SK-N-SH (cell line): Measurements from ENCODE around the gene MTARC1. TPM values are rescaled to one million over a fixed set of nuclear protein-coding genes. Genes with fewer than 3 reads are reported as not detected.

Experiments
- CTCF ChIA-PET: fragments of 300-600, 350-600 bp; formaldehyde crosslinking; extraction: SDS; loops from one replicate; lab custom pipeline; 2021; lab: Yijun Ruan, JAX
- POLR2A ChIA-PET: fragments of 350-600 bp; sonication (Branson Sonifier 250); formaldehyde crosslinking; extraction: SDS; loops from one replicate; lab custom pipeline; 2020; ENCODE audit warnings: antibody characterized with exemption, inconsistent platforms; lab: Yijun Ruan, JAX
- DNase-seq: peaks from one replicate; pipeline ENCODE4 v3.0.0; 2012
- H2AFZ ChIP-seq: fragments of 200-600 bp; sonication (generic); 2 replicates; pipeline ENCODE4 v1.8.1; 2016; ENCODE audit warnings: antibody characterized with exemption, mild to moderate bottlenecking, low read depth
- H3F3A ChIP-seq: fragments of 200-600 bp; sonication (generic); replicated peaks from 2 replicates; pipeline ENCODE3; 2016; ENCODE audit warnings: antibody characterized with exemption, mild to moderate bottlenecking; ENCODE audit not compliant: insufficient read depth
- H3K27ac ChIP-seq, 2 experiments: fragments of 200-500 bp in 1 of 2; fragments of 200-600 bp in 1 of 2; sonication (Bioruptor generic) in 1 of 2; sonication (generic), shearing (Covaris generic) in 1 of 2; 2 replicates each; pipeline versions ENCODE4 v1.5.1 to v1.6.1; 2014 to 2016; ENCODE audit warnings: low read depth in 2 of 2, inconsistent platforms in 1 of 2, low read length in 1 of 2, mild to moderate bottlenecking in 1 of 2, mixed read lengths in 1 of 2
- H3K27me3 ChIP-seq: fragments of 200-600 bp; sonication (generic), shearing (Covaris generic); 2 replicates; pipeline ENCODE4 v1.6.1; 2016; ENCODE audit warnings: mixed run types; ENCODE audit not compliant: insufficient read depth
- H3K36me3 ChIP-seq, 2 experiments: fragments of 200-500 bp in 1 of 2; fragments of 200-600 bp in 1 of 2; sonication (Bioruptor generic) in 1 of 2; sonication (generic) in 1 of 2; replicated peaks in 1 of 2; 2 replicates each; pipeline versions ENCODE3 to v1.5.1; 2014 to 2016; ENCODE audit warnings: low read length in 1 of 2, mild to moderate bottlenecking in 1 of 2; ENCODE audit not compliant: insufficient read depth in 2 of 2, control insufficient read depth in 1 of 2
- H3K4me1 ChIP-seq, 2 experiments: fragments of 200-500 bp in 1 of 2; fragments of 200-600 bp in 1 of 2; sonication (Bioruptor generic) in 1 of 2; sonication (generic), shearing (Covaris generic) in 1 of 2; 2 replicates each; pipeline versions ENCODE4 v1.5.1 to v1.6.1; 2014 to 2016; ENCODE audit warnings: low read depth in 1 of 2, low read length in 1 of 2, mixed run types in 1 of 2; ENCODE audit not compliant: insufficient read depth in 2 of 2, control insufficient read depth in 1 of 2
- H3K4me2 ChIP-seq: fragments of 200-600 bp; sonication (generic), shearing (Covaris generic); 2 replicates; pipeline ENCODE4 v1.6.1; 2017; ENCODE audit warnings: mixed run types
- H3K4me3 ChIP-seq, 2 experiments: fragments of 200-500 bp in 1 of 2; fragments of 200-600 bp in 1 of 2; sonication (Bioruptor generic) in 1 of 2; sonication (generic), shearing (Covaris generic) in 1 of 2; 2 replicates each; pipeline versions ENCODE4 v1.5.1 to v1.8.1; 2014 to 2016; ENCODE audit warnings: low read depth in 2 of 2, inconsistent platforms in 1 of 2, low read length in 1 of 2, mild to moderate bottlenecking in 1 of 2, mixed read lengths in 1 of 2, moderate library complexity in 1 of 2
- H3K79me2 ChIP-seq: fragments of 200-600 bp; sonication (generic); 2 replicates; pipeline ENCODE4 v1.8.1; 2017; ENCODE audit warnings: mild to moderate bottlenecking; ENCODE audit not compliant: insufficient read depth
- H3K9ac ChIP-seq: fragments of 200-600 bp; sonication (generic); 2 replicates; pipeline ENCODE4 v1.6.1; 2017; ENCODE audit warnings: mixed run types
- H3K9me2 ChIP-seq: fragments of 200-600 bp; sonication (generic); 2 replicates; pipeline ENCODE4 v1.6.1; 2017; ENCODE audit warnings: mixed run types
- H3K9me3 ChIP-seq: fragments of 200-600 bp; sonication (generic); 2 replicates; pipeline ENCODE4 v1.6.1; 2017; ENCODE audit warnings: mixed run types, mild to moderate bottlenecking, moderate library complexity
- H4K20me1 ChIP-seq: fragments of 200-600 bp; sonication (generic); 2 replicates; pipeline ENCODE4 v1.6.1; 2017; ENCODE audit warnings: mild to moderate bottlenecking, mixed run types; ENCODE audit not compliant: insufficient read depth
- EP300 ChIP-seq, 2 experiments: IDR thresholded peaks; 2 replicates each; pipeline versions ENCODE4 v1.4.0 to v1.6.1; 2012; ENCODE audit warnings: borderline replicate concordance in 1 of 2, low read depth in 1 of 2, low read length in 1 of 2
- FOSL2 ChIP-seq: IDR thresholded peaks from 2 replicates; pipeline ENCODE4 v1.4.0; 2012; ENCODE audit warnings: low read depth, mild to moderate bottlenecking, moderate library complexity, borderline replicate concordance
- FOXJ3 ChIP-seq: sonication (generic); formaldehyde crosslinking; IDR thresholded peaks from 2 replicates; pipeline ENCODE4 v1.5.1; 2020; ENCODE audit warnings: mild to moderate bottlenecking, missing genetic modification reagents
- FOXM1 ChIP-seq: IDR thresholded peaks from 2 replicates; pipeline ENCODE4 v1.4.0; 2012; ENCODE audit warnings: low read depth, mild to moderate bottlenecking
- GABPA ChIP-seq: IDR thresholded peaks from 2 replicates; pipeline ENCODE4 v1.4.0; 2012; ENCODE audit warnings: low read depth, mild to moderate bottlenecking
- JUND ChIP-seq: IDR thresholded peaks from 2 replicates; pipeline ENCODE4 v1.4.0; 2012
- MAX ChIP-seq: IDR thresholded peaks from 2 replicates; pipeline ENCODE4 v1.4.0; 2012; ENCODE audit warnings: low read depth
- MEF2A ChIP-seq: IDR thresholded peaks from 2 replicates; pipeline ENCODE4 v1.4.0; 2012; ENCODE audit warnings: low read depth, borderline replicate concordance
- RAD21 ChIP-seq: IDR thresholded peaks from 2 replicates; pipeline ENCODE4 v1.6.1; 2012; ENCODE audit warnings: mild to moderate bottlenecking, low read length
- REST ChIP-seq: IDR thresholded peaks from 2 replicates; pipeline ENCODE4 v1.6.1; 2012; ENCODE audit warnings: mild to moderate bottlenecking, low read depth, low read length, moderate library complexity
- RFX5 ChIP-seq: IDR thresholded peaks from 2 replicates; pipeline ENCODE4 v1.6.1; 2012; ENCODE audit warnings: mild to moderate bottlenecking, improper control_type of control experiment, low read length
- SIN3A ChIP-seq: IDR thresholded peaks from 2 replicates; pipeline ENCODE4 v1.6.1; 2012; ENCODE audit warnings: low read depth, mild to moderate bottlenecking, low read length, moderate library complexity, borderline replicate concordance
- TCF12 ChIP-seq: IDR thresholded peaks from 2 replicates; pipeline ENCODE4 v1.4.0; 2012
- USF1 ChIP-seq: IDR thresholded peaks from 2 replicates; pipeline ENCODE4 v1.4.0; 2012; ENCODE audit warnings: low read depth, borderline replicate concordance
- USF2 ChIP-seq: fragments of 150-350 bp; IDR thresholded peaks from 2 replicates; pipeline ENCODE4 v1.6.1; 2017; ENCODE audit warnings: antibody characterized with exemption, low read length, low read depth, borderline replicate concordance
- YY1 ChIP-seq: IDR thresholded peaks from 2 replicates; pipeline ENCODE4 v1.4.0; 2012; ENCODE audit warnings: low read depth, mild to moderate bottlenecking
- ZBTB33 ChIP-seq: IDR thresholded peaks from 2 replicates; pipeline ENCODE4 v1.4.0; 2012; ENCODE audit warnings: low read depth, borderline replicate concordance
- WGBS: methylation state at CpG from one replicate; pipeline ENCODE4 v1.1.6; 2017; ENCODE audit warnings: low lambda C conversion rate; 5-methylcytosine and 5-hydroxymethylcytosine counted together
- polyA plus RNA-seq, 3 experiments: library from polyadenylated mRNA; depleted of rRNA; stranded (reverse); fragments of >200 nt; gene quantifications; 2 replicates each; pipeline ENCODE4 v1.2.3, GENCODE V29; 2012

The MTARC1 gene
- polyA plus RNA-seq, 1 of the 3 experiments (the other 2 are of a cell fraction), result 6.1 TPM

GRCh38 chr1:220804202-220804586 lies 17.5 kb downstream of the MTARC1 start (continued):
- TF ChIP-seq REST, result no peak
- TF ChIP-seq USF2, result no peak
- no peak for TF ChIP-seq FOXM1
- no peak for TF ChIP-seq SIN3A
- TF ChIP-seq EP300 (IDR thresholded peaks at IDR 0.05; ENCODE audit: borderline replicate concordance in 1 of 2, low read depth in 1 of 2, low read length in 1 of 2), result no peak
- TF ChIP-seq ZBTB33, result no peak

- H3K9me2 ChIP-seq, result no peaks in the 10 kb centered on the region
- peaks cover 0 to 3% of the 10 kb centered on the region in 2 experiments for H3K36me3 ChIP-seq
- no peak overlapping the region for H3K4me2 ChIP-seq
- 87% methylated on average over 4 of the region's 4 CpGs for WGBS
- ChIA-PET CTCF (interaction anchor here (0.7 to 2.0 kb wide), 5 partner anchors 16 to 1649 kb away, joined by 3 to 6 read pairs (median 3); no protein-coding TSS in a partner anchor), POLR2A (no interaction called here)
- no peaks in the 10 kb centered on the region for H3K79me2 ChIP-seq
- H3K27me3 ChIP-seq, result no peaks in the 10 kb centered on the region
- no peaks in the 10 kb centered on the region for H3K9me3 ChIP-seq
- peaks cover 0 to 5% of the 10 kb centered on the region in 2 experiments; a peak in 1 of 4 replicates for H3K4me1 ChIP-seq
- no peaks in the 10 kb centered on the region for H3F3A ChIP-seq
- no peak overlapping the region for H3K9ac ChIP-seq
- H4K20me1 ChIP-seq, result no peaks in the 10 kb centered on the region
- H3K4me3 ChIP-seq, result no peak overlapping the region
- no peak for DNase-seq
- H2AFZ ChIP-seq, result no peak overlapping the region
- H3K27ac ChIP-seq, result no peak overlapping the region
- TF ChIP-seq FOXJ3 (CRISPR knock-in tag), result no peak
- no peak for TF ChIP-seq RFX5
- no peak for TF ChIP-seq REST
- no peak for TF ChIP-seq JUND
- no peak for TF ChIP-seq YY1
- no peak for TF ChIP-seq FOSL2
- no peak for TF ChIP-seq TCF12
- no peak for TF ChIP-seq RAD21
- no peak for TF ChIP-seq USF2
- no peak for TF ChIP-seq USF1
- TF ChIP-seq MEF2A, result no peak
- TF ChIP-seq GABPA, result no peak
- TF ChIP-seq MAX, result no peak
Measured at GRCh38 chr1:220806408-220806807, 19.7 kb downstream of the MTARC1 start.
